Measurements from ENCODE around the gene TRAPPC3L.

TRAPPC3L gene

GRCh38 chr6:116556814-116557415 lies 11.4 kb upstream of the TRAPPC3L start:
- no peak for DNase-seq

GRCh38 chr6:116556065-116556464 lies 10.6 kb upstream of the TRAPPC3L start:
- DNase-seq, result no peak

- DNase-seq, result no peak
Measured at GRCh38 chr6:116553451-116553850, 8.0 kb upstream of the TRAPPC3L start, which contains the start of gene CALHM4. Gene CALHM4 (plus strand): TSS chr6:116553751. CDS start chr6:116553794, 43 bp downstream.

GRCh38 chr6:116550796-116551195 lies 5.3 kb upstream of the TRAPPC3L start:
- no peak for DNase-seq

- no peak for DNase-seq
Measured at GRCh38 chr6:116547358-116547757, 1.9 kb upstream of the TRAPPC3L start.

- DNase-seq, result no peak
Measured at GRCh38 chr6:116543149-116543548, 2.3 kb downstream of the TRAPPC3L start.

- no peak for DNase-seq
Measured at GRCh38 chr6:116542426-116542825, 3.1 kb downstream of the TRAPPC3L start.

GRCh38 chr6:116536216-116536621 lies 9.3 kb downstream of the TRAPPC3L start:
- peak; percentile 45 for DNase-seq

- no peak for DNase-seq
Measured at GRCh38 chr6:116535109-116535508, 10.4 kb downstream of the TRAPPC3L start.

GRCh38 chr6:116533233-116533957 lies 12.1 kb downstream of the TRAPPC3L start:
- DNase-seq, result peak; percentile 19

GRCh38 chr6:116531675-116532570 lies 13.6 kb downstream of the TRAPPC3L start:
- no peak for DNase-seq

GRCh38 chr6:116530436-116530835 lies 15.0 kb downstream of the TRAPPC3L start:
- DNase-seq, result no peak

- DNase-seq, result no peak
Measured at GRCh38 chr6:116529466-116530290, 15.8 kb downstream of the TRAPPC3L start.

- no peak for DNase-seq
Measured at GRCh38 chr6:116528780-116529179, 16.7 kb downstream of the TRAPPC3L start.

- no peak for DNase-seq
Measured at GRCh38 chr6:116528133-116528532, 17.4 kb downstream of the TRAPPC3L start.

- DNase-seq, result no peak
Measured at GRCh38 chr6:116524236-116524635, 21.2 kb downstream of the TRAPPC3L start.

GRCh38 chr6:116522896-116523295 lies 22.6 kb downstream of the TRAPPC3L start:
- no peak for DNase-seq

GRCh38 chr6:116518621-116519368 lies 26.7 kb downstream of the TRAPPC3L start:
- no peak for DNase-seq

- no peak for DNase-seq
Measured at GRCh38 chr6:116515141-116515540, 30.3 kb downstream of the TRAPPC3L start.

GRCh38 chr6:116514111-116514510 lies 31.4 kb downstream of the TRAPPC3L start:
- DNase-seq, result no peak

GRCh38 chr6:116513224-116513875 lies 32.1 kb downstream of the TRAPPC3L start:
- DNase-seq, result no peak
